Ramos (cell line): ENCODE data around the gene RBCK1.
"Not testable (repeated sequence)": the region's sequence is repeated elsewhere in the genome, so short reads cannot be mapped to it uniquely, and the experiment has no call there.

Experiments used
- in situ Hi-C: fragments of 300-500 bp; cut with MboI; formaldehyde crosslinking; loops from one replicate; pipeline ENCODE4 v1.14.3; 2022; ENCODE audit warnings: low sequenced_read_pairs; ENCODE audit not compliant: unreplicated experiment

Gene RBCK1

DNA sequence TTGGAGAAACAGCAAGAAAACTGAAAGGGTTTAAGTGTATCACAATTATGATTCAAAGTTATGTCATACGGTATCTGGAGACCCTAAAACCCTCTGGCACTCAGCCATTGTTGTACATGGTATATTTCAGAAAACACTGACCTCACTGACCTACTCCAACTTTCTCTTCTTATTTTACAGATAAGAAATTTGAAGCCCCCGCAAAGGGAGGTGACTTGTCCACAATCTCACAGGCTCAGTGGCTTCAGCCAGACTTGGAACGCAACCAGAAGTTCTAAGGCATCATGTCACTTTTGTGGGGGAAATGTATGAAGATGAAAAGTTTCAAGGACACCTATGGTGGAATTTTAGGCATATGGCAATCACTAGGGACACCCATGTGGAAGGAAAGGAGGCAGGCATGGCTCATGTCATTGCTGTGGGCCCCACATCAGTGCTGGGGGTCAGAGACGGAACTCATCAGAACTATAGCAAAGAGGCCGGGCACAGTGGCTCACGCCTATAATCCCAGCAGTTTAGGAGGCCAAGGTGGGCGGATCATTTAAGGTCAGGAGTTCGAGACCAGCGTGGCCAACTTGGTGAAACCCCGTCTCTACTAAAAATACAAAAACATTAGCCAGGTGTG lies 32.7 kb upstream of the RBCK1 start:
- in situ Hi-C loops: no loop called here

DNA sequence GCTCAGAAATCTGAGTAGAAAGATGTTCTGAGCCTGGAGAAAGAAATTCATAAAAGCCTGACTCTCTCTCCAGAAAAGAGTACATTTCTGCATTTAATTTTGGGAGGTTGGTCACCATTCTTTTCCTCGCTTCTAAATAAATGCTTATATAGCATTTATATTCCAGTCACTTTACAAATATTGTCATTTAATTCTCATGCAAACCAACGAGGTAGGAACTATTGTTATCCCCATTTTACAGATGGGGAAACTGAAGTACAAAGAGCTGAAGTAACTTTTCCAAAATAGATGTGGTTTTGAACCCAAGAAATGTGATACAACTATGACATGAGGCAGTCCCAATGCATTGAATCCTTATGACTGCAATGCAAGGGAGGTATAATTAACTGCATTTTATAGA lies 32.0 kb upstream of the RBCK1 start:
- in situ Hi-C loops: no loop called here

DNA sequence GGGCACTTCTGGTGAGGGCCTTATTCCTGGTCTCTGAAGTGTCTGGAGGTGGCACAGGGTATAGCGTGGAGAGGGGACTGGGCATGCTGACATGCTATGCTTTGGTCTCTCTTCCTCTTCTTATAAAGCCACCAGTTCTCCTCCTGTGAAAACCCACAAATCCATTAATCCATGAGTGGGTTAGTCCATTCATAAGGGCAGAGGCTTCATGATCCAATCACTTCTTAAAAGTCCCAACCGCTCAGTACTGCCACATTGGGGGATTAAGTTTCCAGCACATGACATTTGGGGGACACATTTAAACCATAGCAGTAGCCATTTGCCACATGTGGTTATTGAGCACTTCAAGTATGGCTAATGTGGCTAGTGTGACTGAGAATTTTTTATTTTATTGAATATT lies 31.3 kb upstream of the RBCK1 start:
- in situ Hi-C loops: no loop called here

DNA sequence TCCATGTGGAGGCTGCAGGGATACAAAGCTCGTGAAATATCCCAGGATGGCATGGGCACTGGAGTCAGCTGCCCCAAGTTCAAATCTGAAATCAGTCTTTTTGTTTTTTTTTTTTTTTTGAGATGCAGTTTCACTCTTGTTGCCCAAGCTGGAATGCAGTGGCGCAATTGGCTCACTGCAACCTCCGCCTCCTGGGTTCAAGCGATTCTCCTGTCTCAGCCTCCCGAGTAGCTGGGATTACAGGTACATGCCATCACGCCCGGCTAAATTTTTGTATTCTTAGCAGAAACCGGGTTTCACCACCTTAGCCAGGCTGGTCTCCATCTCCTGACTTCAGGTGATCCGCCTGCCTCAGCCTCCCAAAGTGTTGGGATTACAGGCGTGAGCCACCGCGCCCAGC lies 30.5 kb upstream of the RBCK1 start:
- in situ Hi-C loops: not testable (repeated sequence)

DNA sequence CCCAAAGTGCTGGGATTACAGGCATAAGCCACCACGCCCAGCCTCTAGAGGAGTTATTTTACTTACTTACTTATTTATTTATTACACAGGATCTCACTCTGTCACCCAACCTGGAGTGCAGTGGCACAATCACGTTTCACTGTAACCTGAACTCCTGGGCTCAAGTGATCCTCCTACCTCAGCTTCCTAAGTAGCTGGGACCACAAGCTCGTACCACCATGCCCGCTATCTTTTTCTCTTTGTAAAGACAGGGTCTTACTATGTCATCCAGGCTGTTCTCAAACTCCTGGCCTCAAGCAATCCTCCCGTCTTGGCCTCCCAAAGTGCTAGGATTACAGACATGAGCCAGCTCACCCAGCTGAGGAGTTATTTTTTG lies 29.1 kb upstream of the RBCK1 start:
- in situ Hi-C loops: no loop called here

DNA sequence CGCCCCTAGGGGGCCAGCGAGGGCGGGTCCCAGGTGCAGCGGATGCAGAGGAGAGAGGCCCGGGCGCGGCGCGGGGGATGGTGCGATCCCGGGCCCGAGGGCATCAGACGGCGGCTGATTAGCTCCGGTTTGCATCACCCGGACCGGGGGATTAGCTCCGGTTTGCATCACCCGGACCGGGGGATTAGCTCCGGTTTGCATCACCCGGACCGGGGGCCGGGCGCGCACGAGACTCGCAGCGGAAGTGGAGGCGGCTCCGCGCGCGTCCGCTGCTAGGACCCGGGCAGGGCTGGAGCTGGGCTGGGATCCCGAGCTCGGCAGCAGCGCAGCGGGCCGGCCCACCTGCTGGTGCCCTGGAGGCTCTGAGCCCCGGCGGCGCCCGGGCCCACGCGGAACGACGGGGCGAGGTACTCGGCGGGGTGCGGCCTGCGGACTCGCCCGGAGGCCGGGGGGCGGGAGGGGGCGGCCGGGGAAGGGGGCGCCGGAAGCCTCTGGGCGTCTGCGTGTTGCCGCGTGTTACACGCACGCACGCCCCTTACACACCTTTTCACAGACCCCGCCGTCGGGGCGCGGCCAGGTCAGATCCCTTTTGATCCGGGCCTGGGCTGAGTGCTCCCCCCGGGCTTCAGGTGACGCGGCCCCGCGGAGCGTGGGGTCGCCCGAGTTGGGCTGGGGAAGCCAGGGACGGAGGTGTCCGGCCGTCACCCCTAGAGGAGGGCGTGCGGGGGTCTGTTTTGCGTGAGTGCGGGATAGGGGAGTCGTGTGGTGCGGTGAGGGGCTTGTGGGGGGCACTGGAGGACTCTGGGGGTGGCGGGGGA lies 27.1 kb upstream of the RBCK1 start:
- in situ Hi-C loops: no loop called here

DNA sequence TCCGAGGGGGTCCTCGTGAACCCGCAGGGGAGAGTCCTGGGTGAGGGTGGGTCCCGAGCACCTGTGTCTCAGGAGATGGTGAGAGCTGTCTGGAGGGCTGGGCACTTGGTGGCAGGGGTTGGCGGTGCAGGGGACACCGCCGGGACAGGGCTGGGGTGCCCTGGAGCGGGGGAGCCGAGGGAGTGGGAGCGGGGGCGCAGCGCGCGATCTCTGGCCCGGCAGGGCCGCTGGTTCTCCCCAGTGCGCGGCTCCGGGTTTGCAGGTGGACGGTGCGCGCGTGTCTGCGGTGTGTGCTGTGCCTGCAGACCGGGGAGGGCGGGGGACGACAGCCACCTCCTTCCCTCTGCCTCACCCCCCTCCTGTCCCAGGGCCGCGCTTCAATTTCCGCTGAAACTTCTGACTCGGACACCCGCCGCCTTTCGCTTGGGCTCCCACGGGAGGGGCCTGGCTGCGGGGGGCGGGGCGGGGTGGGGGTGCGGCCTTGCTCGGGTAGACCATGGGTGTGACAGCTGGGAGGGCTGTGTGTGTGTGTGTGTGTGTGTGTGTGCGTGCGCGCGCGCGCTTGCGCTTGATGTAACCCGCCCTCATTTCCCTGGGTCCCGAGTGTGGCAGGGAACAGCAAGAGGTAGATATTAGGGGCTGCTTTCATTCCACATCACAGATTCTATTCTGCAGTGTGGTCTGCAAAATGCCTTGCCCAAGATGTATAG lies 26.4 kb upstream of the RBCK1 start:
- in situ Hi-C loops: no loop called here

DNA sequence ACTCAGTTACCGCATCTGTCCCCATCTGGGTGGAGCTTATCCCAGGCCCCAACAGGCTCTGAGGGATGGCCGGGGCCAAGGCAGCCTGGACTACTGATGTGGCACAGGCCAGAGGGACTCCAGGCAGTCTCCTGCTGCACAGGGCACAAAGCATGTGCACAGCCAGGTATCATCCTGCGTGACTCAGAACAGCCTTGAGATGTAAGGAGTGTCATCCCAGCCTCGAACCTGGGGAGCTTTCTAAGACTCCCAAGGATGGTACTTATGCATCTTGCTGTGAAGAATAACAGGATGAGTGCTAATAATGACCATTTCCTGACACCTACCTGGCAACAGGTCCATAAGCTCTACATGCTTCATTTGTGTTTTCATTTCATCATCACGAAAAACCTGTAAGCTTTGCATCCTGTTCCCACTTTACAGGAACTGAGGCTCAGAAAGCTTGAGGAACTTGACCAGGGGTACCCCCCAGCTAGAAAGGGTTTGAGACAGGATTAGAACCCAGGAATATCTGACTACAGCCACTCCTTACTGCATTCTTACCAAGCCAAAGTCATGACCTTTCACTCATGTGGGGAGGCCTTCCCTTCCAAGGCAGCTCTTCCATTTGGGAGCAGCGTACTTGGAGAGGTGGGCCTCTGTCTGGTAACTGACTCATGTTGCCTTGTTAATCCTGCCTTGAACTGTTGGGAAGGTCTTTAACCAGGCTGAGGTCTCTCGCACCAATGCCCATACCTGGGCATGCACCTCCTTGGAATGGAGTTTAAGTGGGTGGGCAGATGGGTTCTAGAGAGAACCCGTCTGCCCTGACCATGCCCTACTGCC lies 25.6 kb upstream of the RBCK1 start:
- in situ Hi-C loops: no loop called here

DNA sequence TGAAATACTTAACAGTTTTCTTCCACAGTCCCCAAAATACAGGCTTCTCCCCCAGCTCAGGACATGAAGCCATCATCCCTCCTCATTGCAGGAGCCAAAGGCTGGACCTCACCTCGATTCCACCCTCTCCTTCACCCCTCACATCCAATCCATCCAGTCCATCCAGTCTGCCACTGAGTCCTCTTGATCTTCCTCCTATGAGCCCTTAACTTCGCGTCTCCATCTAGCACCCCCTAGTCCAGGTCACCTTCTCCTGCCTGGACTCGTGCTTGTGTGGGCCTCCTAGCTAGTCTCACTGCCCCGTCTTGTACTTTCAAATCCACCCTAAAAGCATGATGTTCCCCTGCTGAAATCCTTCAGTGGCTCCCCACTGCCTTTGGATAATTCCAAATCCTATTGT lies 24.2 kb upstream of the RBCK1 start:
- in situ Hi-C loops: no loop called here

DNA sequence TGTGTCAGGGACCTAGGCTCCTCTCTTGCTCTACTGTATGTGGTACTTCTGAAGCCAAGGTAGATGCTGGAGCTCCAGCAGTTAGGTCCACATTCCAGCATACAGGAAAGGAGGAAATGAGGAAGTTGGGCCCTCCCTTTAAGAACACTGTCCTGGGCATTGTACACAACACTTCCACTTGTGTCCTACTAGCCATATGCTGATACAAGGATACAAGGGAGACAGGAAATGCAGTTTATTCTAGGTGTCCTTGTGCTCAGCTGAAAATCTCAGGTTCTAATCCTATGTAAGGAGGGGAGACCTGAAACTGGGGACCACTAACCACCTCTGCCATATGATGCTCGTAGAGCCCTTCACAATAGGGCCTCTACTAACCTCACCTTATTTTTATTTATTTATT lies 23.4 kb upstream of the RBCK1 start:
- in situ Hi-C loops: no loop called here

DNA sequence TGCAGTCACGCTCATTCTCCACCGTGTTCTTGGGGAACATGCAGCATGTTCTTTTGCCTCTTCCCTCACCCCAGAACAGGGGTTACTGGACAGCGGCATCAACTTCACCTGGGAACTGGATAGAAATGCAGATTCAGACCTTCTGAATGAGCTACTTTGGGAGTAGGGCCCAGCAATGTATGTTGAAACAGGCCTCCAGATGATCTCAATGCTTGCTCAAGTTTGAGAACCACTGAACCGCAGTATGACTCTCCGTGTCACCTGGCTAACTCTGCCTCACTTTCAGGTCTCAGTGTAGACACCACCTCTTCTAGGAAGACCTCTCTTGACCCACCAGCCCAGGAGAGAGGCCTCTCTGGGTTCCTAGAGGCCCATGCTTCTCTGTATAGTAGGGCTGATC lies 22.7 kb upstream of the RBCK1 start:
- in situ Hi-C loops: no loop called here

DNA sequence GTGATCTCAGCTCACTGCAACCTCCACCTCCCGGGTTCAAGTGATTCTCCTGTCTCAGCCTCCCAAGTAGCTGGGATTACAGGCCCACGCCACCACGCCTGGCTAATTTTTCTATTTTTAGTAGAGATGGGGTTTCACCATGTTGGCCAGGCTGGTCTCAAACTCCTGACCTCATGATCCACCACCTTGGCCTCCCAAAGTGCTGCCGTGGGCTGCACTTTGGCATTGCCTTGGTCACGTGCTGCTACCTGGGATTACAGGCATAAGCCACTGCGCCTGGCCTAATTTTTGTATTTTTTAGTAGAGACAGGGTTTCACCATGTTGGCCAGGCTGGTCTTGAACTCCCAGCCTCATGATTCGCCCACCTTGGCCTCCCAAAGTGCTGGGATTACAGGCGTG lies 21.5 kb upstream of the RBCK1 start:
- in situ Hi-C loops: not testable (repeated sequence)

DNA sequence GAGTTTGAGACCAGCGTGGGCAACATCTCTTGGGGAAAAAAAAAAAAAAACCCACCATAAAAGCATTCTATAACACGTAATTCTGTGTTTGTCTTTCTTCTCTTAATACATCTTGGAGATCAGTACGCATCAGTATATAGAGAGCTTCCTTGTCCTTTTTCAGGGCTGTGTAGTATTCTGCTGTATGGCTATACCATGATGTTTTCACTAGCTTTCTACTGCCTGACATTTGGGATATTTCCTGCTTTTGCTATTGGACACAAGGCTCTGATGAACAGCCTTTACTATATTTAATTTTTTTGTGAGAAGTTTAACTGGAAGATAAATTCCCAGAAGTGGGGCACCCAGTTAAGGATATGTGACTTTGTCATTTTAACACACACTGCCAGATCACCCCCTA lies 20.6 kb upstream of the RBCK1 start:
- in situ Hi-C loops: no loop called here

DNA sequence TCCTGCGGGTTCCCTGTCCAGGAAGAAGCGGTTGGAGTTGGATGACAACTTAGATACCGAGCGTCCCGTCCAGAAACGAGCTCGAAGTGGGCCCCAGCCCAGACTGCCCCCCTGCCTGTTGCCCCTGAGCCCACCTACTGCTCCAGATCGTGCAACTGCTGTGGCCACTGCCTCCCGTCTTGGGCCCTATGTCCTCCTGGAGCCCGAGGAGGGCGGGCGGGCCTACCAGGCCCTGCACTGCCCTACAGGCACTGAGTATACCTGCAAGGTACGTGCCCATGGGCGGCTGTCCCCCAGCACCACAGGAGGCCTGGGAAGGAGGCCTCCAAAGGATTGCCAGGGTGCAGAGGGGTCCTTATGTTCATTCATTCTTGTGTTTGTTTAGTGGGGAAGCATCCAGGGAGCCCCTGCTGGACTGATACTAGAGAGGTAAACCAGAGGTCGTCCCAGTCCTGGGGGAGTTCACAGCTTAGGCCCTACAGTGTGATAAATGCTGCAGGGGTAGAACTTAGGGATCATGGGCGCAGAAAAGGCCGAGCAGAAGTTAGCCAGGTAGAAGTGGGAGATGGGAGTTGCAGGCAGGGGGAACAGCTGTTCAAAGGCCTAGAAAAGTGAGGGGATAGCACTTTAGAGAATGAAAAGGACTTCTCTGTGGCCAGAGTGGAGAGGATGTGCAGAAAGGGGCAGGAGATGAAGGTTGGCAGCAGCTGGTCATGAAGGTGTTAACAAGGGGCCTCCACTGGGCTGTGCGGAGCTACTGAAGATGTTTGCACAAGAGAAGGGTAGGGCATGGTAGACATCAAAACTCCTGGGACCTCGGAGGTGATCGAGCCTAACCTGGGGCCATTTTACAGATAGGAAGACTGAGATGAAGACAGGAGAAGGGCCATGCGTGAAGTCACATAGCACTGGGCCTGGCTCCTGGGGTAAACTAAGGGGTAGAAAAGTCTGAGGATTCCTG lies 19.8 kb upstream of the RBCK1 start:
- in situ Hi-C loops: no loop called here

DNA sequence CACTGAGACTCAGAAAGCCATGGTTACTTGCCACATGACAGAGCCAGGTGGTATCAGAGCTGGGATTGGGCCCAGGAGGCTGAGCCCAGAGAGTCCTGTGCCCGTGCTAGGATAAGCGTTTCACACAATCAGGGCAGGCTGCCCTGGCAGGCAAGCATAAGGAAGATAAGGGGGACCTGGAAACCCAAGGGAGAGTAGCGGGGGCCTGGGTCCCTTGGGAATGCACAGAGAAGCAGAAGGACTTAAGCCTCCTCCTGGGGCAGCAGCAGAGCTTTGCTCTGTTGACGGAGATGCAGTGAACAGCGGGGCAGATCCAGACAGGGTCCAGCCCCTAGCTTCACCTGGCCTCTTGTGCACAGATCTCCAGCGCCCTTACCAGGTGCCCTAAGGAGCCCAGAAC lies 18.9 kb upstream of the RBCK1 start:
- in situ Hi-C loops: no loop called here

DNA sequence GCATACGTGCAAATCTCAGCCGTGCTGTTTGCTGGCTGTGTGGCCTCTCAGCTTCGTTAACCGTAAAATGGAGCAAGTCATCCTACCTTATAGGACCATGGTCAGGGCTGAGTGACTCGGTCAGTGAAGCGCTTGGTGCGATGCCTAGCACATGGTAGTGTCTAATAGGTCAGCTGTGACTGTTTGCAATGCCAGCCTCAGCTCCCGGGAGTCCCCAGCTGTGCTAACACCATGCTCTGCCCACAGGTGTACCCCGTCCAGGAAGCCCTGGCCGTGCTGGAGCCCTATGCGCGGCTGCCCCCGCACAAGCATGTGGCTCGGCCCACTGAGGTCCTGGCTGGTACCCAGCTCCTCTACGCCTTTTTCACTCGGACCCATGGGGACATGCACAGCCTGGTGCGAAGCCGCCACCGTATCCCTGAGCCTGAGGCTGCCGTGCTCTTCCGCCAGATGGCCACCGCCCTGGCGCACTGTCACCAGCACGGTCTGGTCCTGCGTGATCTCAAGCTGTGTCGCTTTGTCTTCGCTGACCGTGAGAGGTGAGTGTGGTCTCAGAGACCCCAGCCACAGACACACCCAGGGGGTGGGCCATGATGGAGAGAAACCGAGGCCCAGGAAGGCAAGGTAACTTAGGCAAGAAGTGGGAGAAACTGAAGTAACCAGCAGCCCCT lies 16.9 kb upstream of the RBCK1 start:
- in situ Hi-C loops: no loop called here

DNA sequence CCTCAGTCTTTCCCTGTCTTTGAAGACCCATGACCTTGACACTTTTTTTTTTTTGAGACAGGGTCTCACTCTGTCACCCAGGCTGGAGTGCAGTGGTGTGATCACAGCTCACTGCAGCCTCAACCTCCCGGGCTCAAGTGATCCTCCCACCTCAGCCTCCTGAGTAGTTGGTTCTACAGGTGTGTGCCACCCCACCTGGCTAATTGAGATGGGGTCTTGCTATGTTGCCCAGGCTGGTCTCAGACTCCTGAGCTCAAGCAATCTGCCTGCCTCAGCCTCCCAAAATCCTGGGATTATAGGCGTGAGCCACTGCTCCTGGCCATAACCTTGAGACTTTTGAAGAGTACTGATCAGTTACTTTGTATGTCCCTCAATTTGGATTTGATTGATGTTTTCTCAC lies 14.8 kb upstream of the RBCK1 start:
- in situ Hi-C loops: not testable (repeated sequence)

DNA sequence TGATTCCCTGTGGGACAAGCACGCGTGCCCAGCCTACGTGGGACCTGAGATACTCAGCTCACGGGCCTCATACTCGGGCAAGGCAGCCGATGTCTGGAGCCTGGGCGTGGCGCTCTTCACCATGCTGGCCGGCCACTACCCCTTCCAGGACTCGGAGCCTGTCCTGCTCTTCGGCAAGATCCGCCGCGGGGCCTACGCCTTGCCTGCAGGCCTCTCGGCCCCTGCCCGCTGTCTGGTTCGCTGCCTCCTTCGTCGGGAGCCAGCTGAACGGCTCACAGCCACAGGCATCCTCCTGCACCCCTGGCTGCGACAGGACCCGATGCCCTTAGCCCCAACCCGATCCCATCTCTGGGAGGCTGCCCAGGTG lies 11.9 kb upstream of the RBCK1 start:
- in situ Hi-C loops: no loop called here
